Adrenal gland (tissue), 19 donors: ENCODE results near the gene RINL. TPM values are rescaled to one million over a fixed set of nuclear protein-coding genes. Genes with fewer than 3 reads are reported as not detected.
A peak's percentile ranks its signal among the peaks of the same experiment; 100 is the strongest.

ENCODE experiments used
- DNase-seq, 7 donors: peaks; one replicate each; pipeline ENCODE4 v3.0.0-alpha.2; 2019 to 2020
- H3K27ac ChIP-seq, 5 donors: fragments of 200-600 bp; sonication (generic) in 4 of 5; 1 replicate in 3 of 5; 2 replicates in 2 of 5; pipeline versions ENCODE4 v1.5.1 to v1.8.0; 2016 to 2020; ENCODE audit warnings: mild to moderate bottlenecking in 1 of 5
- H3K27me3 ChIP-seq: fragments of 200-600 bp; 2 replicates; pipeline ENCODE4 v1.8.0; 2021
- H3K36me3 ChIP-seq, 2 donors: fragments of 200-600 bp; replicated peaks in 1 of 2; 1 replicate in 1 of 2; 2 replicates in 1 of 2; pipeline versions ENCODE4 v1.5.1 to v1.8.0; 2018 to 2022
- H3K4me1 ChIP-seq, 2 donors: fragments of 200-600 bp; replicated peaks in 1 of 2; 1 replicate in 1 of 2; 2 replicates in 1 of 2; pipeline versions ENCODE4 v1.5.1 to v1.8.0; 2018 to 2021
- H3K4me3 ChIP-seq, 4 donors: fragments of 200-600 bp; sonication (generic) in 3 of 4; one replicate each; pipeline ENCODE4 v1.5.1; 2016 to 2018
- H3K9me3 ChIP-seq, 3 donors: fragments of 200-600 bp; sonication (generic) in 1 of 3; replicated peaks in 1 of 3; 1 replicate in 2 of 3; 2 replicates in 1 of 3; pipeline versions ENCODE4 v1.5.1 to v1.8.0; 2016 to 2021
- CTCF ChIP-seq, 6 experiments: fragments of 450-650 bp in 4 of 6; fragments of 200-600 bp in 2 of 6; sonication (generic) in 1 of 6; IDR thresholded peaks; 1 replicate in 5 of 6; 2 replicates in 1 of 6; pipeline versions ENCODE4 v1.5.1 to v1.8.0; 2016 to 2021; ENCODE audit warnings: antibody characterized with exemption in 6 of 6, mild to moderate bottlenecking in 2 of 6, moderate library complexity in 1 of 6
- POLR2A ChIP-seq, 2 donors: fragments of 450-650 bp; IDR thresholded peaks; one replicate each; pipeline ENCODE4 v1.6.1; 2017; ENCODE audit warnings: antibody characterized with exemption in 2 of 2, mild to moderate bottlenecking in 2 of 2, moderate library complexity in 1 of 2
- WGBS, 4 donors: extraction: QIAGEN DNeasy Blood & Tissue Kit in 2 of 4; methylation state at CpG; one replicate each; pipeline versions ENCODE4 v1.1.5 to v1.1.7; 2013 to 2017; 5-methylcytosine and 5-hydroxymethylcytosine counted together
- intact Hi-C, 2 donors: fragments of 100-400 bp; cut with DNase I; formaldehyde crosslinking; loops; one replicate each; pipeline versions ENCODE4 v1.14.1 to v1.15.0; 2022 to 2023
- long read RNA-seq, 10 donors: library from polyadenylated mRNA in 3 of 10; unstranded in 2 of 10; stranded (forward) in 1 of 10; transcript quantifications; one replicate each; pipeline ENCODE4 v2.0.0 and lab custom pipeline, GENCODE V29; 2021 to 2026
- polyA plus RNA-seq, 3 donors: library from polyadenylated mRNA; stranded (reverse); fragments of 200-250 nt in 2 of 3; fragments of 350-450 nt in 1 of 3; fragmentation: Illumina TruSeq in 1 of 3; extraction: RNeasy Lipid Tissue Mini Kit (QIAGEN cat#74804) in 1 of 3; gene quantifications; one replicate each; pipeline ENCODE4 v1.2.3, GENCODE V29; 2013 to 2014
- total RNA-seq, 9 donors: library from RNA; depleted of rRNA in 4 of 9; stranded (reverse); fragments of >200 nt in 4 of 9; fragments of 120-200 nt in 1 of 9; fragmentation: NEBNext Ultra II Directional in 1 of 9; extraction: Animal tissue kit (Norgen Biotek cat#: 25700) in 1 of 9; gene quantifications; one replicate each; pipeline versions ENCODE4 v1.1.0 to v1.2.4, GENCODE V29; 2013 to 2023
- donor health status: healthy with polysubstance abuse.
- donor health status: Bipolar disorder and iron deficiency.
- donor health status: DM: yes; HTN: yes; CAD: no.
- donor health status: DM: no; HTN: no; CAD: no.
- donor health status: DM: no; HTN: no; CAD: no.
- donor health status: DM: yes; HTN: yes; CAD: no.

Gene RINL
- total RNA-seq: 10 to 100 TPM in 1 of 9 donors, 1 to 10 TPM in 7, under 1 TPM in 1; 0.54 to 11.4 (median 4.8) TPM
- polyA plus RNA-seq: 10 to 100 TPM in 1 of 3 donors, 1 to 10 TPM in 2; 5.6 to 24.1 (median 7.1) TPM
- long read RNA-seq, donor 1: 0 reads
- long read RNA-seq, donor 2, partial matches to known transcripts: 0 of 1 reads
- long read RNA-seq, donor 2, other reads (novel, unspliced or antisense): 0 of 1 reads
- long read RNA-seq, donor 3, partial matches to known transcripts: 0 of 1 reads
- long read RNA-seq, donor 3, other reads (novel, unspliced or antisense): 0 of 1 reads
- long read RNA-seq, donor 4, partial matches to known transcripts: 0 of 1 reads
- long read RNA-seq, donor 4, other reads (novel, unspliced or antisense): 0 of 1 reads
- long read RNA-seq, donor 5, partial matches to known transcripts: 0 of 1 reads
- long read RNA-seq, donor 5, other reads (novel, unspliced or antisense): 1 of 1 reads
- long read RNA-seq, donor 6, partial matches to known transcripts: 1 of 2 reads
- long read RNA-seq, donor 6, other reads (novel, unspliced or antisense): 1 of 2 reads
- long read RNA-seq, donor 7: 0 reads
- long read RNA-seq, donor 8, partial matches to known transcripts: 0 of 1 reads
- long read RNA-seq, donor 8, other reads (novel, unspliced or antisense): 0 of 1 reads
- long read RNA-seq, donor 9: 0 reads
- long read RNA-seq, donor 10: 0 reads

- Histone ChIP-seq H3K36me3 (peaks cover 0 to 23% of the 10 kb centered on the region in 2 donors), H3K27me3 (no peaks in the 10 kb centered on the region), H3K4me1 (no peaks in the 10 kb centered on the region), H3K9me3 (no peaks in the 10 kb centered on the region), H3K27ac (peak within 1 kb of the TSS in 2 of 5 donors; percentile 21 to 22), H3K4me3 (no peak within 1 kb of the TSS)
- no peak for DNase-seq
- intact Hi-C loops: no loop called here
- TF ChIP-seq POLR2A (IDR thresholded peaks at IDR 0.05): no peak
- TF ChIP-seq CTCF (IDR thresholded peaks at IDR 0.05): no peak
- WGBS, 4 donors: 48 to 64% (median 57%) methylated on average over 10 to 11 of the region's 11 CpGs
Observed at GRCh38 chr19:38877781-38878574, at the start of gene RINL. TSS of gene RINL (minus strand) at chr19:38878275. CDS start at chr19:38876742, 1,533 bp downstream.

GRCh38 chr19:38924388-38924787 lies 46.3 kb upstream of the RINL start:
- H3K9me3 ChIP-seq: no peaks in the 10 kb centered on the region
- no peaks in the 10 kb centered on the region for H3K27me3 ChIP-seq
- 93 to 96% (median 95%) methylated on average over 7 of the region's 7 CpGs for WGBS, 4 donors
- intact Hi-C loops: loop anchor here in 1 of 2 donors (10.0 kb wide), 1 partner anchor 180 kb away; the partner anchor contains the start of gene CAPN12
- no peak for DNase-seq
- no peak overlapping the region for H3K27ac ChIP-seq
- no peak overlapping the region for H3K4me3 ChIP-seq
- peaks cover 0 to 2% of the 10 kb centered on the region in 2 donors for H3K4me1 ChIP-seq
- peaks cover 0 to 39% of the 10 kb centered on the region in 2 donors for H3K36me3 ChIP-seq
- TF ChIP-seq POLR2A (IDR thresholded peaks at IDR 0.05) (no peak), CTCF (IDR thresholded peaks at IDR 0.05) (no peak)

- H3K4me3 ChIP-seq: no peak overlapping the region
- H3K9me3 ChIP-seq: no peaks in the 10 kb centered on the region
- H3K36me3 ChIP-seq: peaks cover 0 to 39% of the 10 kb centered on the region in 2 donors
- TF ChIP-seq POLR2A (IDR thresholded peaks at IDR 0.05): no peak
- intact Hi-C loops: loop anchor here in 1 of 2 donors (10.0 kb wide), 1 partner anchor 178 kb away; the partner anchor contains the start of gene CAPN12
- H3K4me1 ChIP-seq: peaks cover 0 to 3% of the 10 kb centered on the region in 2 donors
- 90 to 96% (median 92%) methylated on average over 5 of the region's 5 CpGs for WGBS, 4 donors
- no peak for DNase-seq
- H3K27ac ChIP-seq: no peak overlapping the region
- H3K27me3 ChIP-seq: no peaks in the 10 kb centered on the region
Observed at GRCh38 chr19:38922482-38922881, 44.4 kb upstream of the RINL start.

- Histone ChIP-seq H3K4me1 (peaks cover 0 to 3% of the 10 kb centered on the region in 2 donors), H3K27me3 (no peaks in the 10 kb centered on the region), H3K36me3 (peaks cover 0 to 39% of the 10 kb centered on the region in 2 donors), H3K27ac (no peak overlapping the region), H3K4me3 (no peak overlapping the region), H3K9me3 (no peaks in the 10 kb centered on the region)
- TF ChIP-seq CTCF (IDR thresholded peaks at IDR 0.05) (no peak), POLR2A (IDR thresholded peaks at IDR 0.05) (no peak)
- WGBS, 4 donors: 85 to 96% (median 93%) methylated on average over 7 to 20 of the region's 20 CpGs
- no peak for DNase-seq
- intact Hi-C loops: loop anchor here in 1 of 2 donors (10.0 kb wide), 1 partner anchor 177 kb away; the partner anchor contains the start of gene CAPN12
Observed at GRCh38 chr19:38921420-38922274, 43.6 kb upstream of the RINL start.
